GM21737 (cell line): ENCODE measurements around the gene PFKFB2.

Experiments used
- ATAC-seq: cut with Tn5 transposase; IDR thresholded peaks from one replicate; pipeline ENCODE4 v1.9.1; 2021; ENCODE audit warnings: mild to moderate bottlenecking, moderate library complexity; ENCODE audit not compliant: unreplicated experiment

Gene PFKFB2

GRCh38 chr1:207021876-207022596 is 31.0 kb upstream of the PFKFB2 start:
- ATAC-seq, result no peak

DNA sequence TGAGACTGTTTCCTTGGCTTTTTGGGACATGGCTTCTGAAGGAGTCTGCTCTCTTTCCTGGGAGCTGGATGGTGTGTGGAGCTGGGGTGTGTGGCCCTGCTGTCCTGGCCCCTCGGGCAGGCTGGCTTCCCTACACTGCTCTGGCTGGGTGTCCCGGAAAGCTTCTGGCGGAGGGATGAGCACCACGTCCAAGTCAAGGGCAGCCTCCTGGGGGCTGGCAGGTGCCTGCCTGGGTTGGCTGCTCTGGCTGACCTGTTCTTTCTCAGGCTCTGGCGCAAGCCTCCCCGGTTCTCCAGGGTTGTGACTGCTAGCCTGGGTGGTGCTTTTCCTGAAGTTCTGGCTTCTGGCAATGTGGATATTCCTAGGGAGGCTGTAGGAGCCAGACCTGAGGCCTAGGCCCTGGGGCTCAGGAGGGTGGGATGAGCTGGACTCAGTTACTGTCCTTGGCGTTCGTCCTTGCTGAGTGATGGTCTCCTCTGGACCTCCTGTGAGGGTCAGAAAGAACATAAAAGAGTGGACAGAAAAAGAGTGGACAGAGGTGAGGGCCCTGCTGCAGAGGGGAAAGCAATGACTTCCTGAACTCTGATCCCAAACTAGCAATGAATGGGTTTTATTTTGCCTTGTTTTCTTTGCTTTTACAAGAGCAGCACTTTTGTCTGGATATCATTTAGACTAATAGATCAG is 29.9 kb upstream of the PFKFB2 start:
- no peak for ATAC-seq

DNA sequence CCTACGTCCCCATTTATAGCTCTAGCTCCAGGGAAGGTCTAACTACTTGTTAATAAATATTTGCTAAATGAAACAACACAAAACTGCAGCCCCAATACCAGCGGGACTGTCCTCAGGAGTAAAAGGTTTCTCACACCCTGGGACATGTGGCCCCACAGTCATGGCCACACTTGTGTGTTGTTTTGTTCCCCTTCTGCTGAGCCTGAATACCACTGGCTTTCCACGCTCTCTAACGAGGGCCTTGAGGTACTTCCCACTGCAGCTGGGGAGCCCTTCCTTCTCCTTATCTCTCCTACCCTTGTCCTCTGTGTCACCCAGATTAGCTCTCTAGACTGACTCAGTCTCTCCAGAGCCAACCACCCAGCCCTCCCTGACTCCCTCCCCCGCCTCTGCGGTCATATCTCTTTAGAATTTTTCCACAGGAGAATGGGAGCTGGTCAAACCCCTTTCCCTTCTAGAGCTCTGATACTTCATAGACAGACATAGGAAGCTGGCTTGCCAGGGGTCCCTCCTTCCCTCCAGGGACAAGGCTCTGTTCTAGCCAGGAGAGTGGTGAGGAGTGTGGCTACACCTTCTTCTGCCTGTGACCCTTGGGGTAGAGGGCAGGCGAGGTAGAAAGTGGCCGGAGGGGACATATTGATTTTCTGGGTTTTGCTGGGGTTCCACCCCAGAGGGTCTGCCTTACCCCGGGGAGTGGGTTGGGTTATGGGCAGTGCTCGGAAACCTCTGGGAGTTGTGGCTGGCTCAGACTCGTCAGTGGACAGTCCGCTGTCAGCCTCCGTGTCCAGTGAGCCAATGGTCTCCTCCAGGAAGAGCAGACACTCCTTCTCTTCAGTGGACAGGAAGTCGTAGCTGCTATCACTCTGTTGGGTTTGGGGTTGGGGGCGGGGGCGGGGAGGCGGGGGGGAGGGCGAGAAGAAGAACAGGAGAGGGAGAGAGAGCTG is 28.6 kb upstream of the PFKFB2 start:
- no peak for ATAC-seq

GRCh38 chr1:207025146-207025880 is 27.8 kb upstream of the PFKFB2 start:
- no peak for ATAC-seq

DNA sequence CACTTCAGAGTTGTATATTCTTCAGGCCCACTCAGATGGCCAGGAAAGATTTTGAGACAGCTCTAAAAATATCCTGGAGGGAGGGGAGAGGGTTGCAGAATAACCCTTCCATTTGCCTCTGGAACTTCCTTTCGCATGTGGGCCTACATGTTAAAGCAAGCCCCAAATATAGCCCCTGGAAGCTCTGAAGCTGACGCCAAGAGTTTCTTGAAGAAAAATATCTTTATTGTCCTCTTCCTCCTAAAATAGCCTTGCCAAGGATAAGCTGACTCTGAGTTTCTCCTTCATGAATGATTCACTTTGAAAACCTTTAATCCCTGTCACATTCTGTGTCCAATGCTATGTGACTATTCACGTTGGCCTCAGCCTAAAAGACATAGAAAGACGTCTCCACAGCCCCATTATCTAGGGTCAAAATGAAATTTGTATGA is 27.0 kb upstream of the PFKFB2 start:
- ATAC-seq, result no peak

- no peak for ATAC-seq
Measured at GRCh38 chr1:207027206-207027777, 25.8 kb upstream of the PFKFB2 start.

DNA sequence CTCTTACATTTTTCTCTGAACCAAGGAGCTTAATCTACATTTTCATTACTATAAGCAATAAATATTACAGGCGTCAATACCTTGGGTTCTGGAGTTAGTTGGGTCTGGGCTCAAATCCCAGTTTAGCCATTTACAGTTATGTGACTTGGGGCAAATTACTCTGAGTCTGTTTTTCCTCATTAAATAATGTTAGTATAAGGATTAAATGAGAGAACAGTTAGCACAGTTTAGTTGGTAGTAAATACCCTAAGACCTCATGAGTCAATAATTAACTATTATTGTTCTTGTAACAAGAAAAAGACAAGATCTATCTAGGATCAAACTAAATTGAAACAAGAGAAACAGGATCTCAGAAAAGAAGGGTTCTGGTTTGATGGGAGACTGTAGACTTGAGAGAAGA is 25.2 kb upstream of the PFKFB2 start:
- no peak for ATAC-seq

- ATAC-seq, result no peak
Measured at GRCh38 chr1:207028884-207029650, 24.0 kb upstream of the PFKFB2 start.

DNA sequence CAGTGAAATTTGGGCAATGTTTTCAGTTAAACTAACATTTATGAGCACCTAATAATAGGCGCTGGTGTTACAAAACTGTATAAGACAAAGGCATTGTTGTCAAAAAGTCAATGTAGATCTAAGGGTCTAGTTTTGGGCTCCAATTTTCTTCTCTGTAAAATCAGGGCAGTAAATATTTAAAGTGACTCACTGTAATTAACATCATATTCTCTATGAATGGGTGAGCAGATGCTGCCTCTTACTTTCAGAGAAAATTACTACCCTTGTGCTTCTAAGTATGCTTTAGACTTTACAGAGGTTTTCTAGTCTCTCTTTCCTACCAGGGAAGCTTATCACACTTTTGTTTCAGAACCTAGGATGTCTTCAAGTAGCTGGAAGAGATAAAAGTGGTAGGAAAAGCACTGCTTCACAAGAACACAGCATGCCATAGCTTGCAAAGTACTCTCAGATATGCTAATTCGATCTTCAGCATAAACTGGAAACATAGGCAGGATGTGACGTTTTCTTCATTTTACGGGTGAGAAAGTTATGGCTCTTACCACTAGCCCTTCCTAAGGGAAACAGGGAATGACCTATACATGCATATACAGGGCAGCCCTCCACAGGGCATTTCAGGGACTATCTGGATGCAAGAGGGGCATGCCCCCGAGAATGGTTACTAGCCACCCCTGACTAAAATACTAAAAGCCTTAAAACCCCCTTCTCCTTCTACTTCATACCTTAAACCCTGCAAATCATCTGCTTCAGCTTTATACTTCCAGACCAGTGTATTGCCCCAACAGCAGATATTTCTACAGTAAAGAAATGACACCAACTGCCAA is 23.2 kb upstream of the PFKFB2 start:
- no peak for ATAC-seq

GRCh38 chr1:207030522-207031009 is 22.5 kb upstream of the PFKFB2 start:
- ATAC-seq, result no peak

GRCh38 chr1:207031016-207031415 is 22.1 kb upstream of the PFKFB2 start:
- ATAC-seq, result no peak

DNA sequence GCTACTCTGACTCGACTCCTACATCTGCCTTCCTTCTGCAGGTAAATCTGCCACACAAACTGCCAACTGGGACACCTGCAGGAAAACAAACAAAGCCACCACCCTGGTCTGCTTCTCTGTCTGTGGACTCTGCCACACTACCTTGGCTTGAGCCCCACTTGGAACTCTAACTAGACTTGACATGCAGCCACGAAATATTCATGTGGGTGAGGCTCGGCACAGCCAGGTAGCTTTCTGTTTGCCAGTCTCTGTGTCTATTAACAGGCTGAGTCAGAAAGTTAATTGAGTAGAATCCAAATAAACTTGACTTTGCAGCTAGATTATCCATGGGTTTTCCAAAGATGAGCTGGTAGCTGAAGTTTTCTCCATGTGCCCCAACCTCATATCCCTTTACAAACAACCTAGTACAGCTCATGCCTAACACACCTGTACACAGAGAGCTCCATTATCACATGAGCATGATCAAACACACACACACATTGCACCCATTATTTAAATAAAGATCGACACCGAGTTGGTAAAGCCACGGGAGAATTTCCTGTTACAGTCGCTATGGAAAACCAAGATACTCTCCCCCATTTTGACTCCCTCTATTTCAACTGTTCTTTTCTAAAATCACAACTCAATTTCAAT is 21.3 kb upstream of the PFKFB2 start:
- no peak for ATAC-seq

- no peak for ATAC-seq
Measured at GRCh38 chr1:207032528-207033017, 20.5 kb upstream of the PFKFB2 start, which contains the start of gene C1orf116. Gene C1orf116 (minus strand): TSS chr1:207032756. CDS start chr1:207027598, 5,158 bp downstream.

DNA sequence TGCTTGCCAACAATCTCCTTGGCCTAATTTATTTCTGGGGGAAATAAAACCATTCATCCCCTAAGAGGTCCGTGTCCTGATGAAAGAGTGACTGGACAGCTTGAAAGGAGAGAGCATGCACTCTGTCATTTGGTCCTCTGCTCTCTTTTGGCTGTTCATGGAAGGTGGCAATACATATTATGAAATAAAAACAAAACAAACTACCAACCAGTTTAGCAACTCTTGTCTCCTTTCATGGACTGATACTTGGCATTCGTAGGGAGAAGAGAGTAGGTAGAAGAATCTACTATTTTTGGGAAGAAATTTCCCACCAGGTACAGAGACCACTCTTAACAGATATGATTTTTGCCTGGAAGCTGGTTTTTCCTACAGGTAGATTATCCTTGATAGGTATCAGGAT is 19.8 kb upstream of the PFKFB2 start:
- ATAC-seq, result no peak

DNA sequence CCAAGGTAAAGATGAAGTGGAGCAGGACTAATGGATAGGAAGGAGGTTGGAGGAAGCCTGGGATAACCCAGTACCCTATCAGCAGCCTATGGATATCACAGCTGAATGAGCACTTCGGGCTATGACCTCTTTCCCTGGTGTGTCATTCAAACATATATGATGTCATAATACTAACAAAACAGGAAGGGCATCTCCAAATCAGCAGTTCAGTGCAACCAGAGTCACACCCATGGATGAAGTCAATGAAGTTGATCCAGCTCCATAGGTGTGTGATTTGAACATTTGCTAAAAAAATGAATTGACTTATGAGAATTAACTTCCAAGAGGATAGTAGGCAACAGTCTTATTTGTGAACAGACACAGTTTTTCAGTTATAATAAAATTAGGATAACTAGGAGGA is 18.9 kb upstream of the PFKFB2 start:
- ATAC-seq, result no peak

DNA sequence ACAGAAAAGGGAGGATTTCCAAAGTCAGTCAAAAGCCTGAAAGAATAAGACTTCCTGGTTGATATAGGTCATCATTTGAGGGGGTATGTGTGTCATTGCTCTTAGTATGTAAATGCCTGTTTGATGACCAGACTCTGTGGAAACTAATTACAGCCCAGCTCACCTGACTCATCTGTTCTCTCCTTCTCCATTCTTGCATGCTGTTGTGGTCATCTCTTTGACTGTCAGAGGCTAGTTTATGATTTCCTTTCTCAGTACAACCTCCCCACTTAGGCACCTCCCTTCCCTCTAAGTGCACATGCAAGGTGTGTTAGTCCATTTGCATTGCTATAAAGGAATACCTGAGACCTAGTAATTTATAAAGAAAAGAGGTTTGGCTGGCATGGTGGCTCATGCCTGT is 18.1 kb upstream of the PFKFB2 start:
- ATAC-seq, result no peak

DNA sequence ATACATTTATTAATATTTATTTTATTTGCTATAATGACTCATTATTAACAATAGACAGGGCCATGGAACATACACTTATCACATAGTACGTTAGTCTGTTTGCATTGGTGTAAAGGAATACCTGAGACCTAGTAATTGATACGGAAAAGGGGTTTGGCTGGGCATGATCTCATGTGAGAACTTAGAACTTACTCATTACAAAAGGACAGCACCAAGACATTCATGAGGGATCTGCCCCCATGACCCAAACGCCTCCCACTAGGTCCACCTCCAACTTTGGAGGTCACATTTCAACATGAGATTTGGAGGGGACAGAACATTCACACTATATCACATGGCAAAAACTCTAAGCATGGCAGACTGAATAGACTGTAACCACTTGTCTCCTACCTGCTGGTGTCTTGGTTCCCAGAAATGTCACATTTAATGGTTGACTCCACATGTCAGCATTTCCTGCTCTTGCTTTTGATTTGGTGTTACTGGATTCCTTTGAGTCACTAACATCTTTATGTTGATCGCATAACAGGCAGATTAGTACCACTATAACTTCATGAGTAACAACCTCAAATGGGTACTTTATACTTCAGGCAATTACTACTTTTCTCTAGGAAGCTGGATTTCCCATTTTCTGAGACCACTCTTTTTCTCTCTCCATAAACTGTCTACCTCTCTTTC is 17.1 kb upstream of the PFKFB2 start:
- ATAC-seq, result no peak
